ENCODE data around the gene OSBPL3. TPM values are rescaled to one million over a fixed set of nuclear protein-coding genes. Genes with fewer than 3 reads are reported as not detected.

OSBPL3 gene
- total and polyA plus RNA-seq, 2 donors (not counting 3 experiments of a cell fraction or from before 2014, with no cell fraction given) = 7.5 to 27.1 TPM

DNA sequence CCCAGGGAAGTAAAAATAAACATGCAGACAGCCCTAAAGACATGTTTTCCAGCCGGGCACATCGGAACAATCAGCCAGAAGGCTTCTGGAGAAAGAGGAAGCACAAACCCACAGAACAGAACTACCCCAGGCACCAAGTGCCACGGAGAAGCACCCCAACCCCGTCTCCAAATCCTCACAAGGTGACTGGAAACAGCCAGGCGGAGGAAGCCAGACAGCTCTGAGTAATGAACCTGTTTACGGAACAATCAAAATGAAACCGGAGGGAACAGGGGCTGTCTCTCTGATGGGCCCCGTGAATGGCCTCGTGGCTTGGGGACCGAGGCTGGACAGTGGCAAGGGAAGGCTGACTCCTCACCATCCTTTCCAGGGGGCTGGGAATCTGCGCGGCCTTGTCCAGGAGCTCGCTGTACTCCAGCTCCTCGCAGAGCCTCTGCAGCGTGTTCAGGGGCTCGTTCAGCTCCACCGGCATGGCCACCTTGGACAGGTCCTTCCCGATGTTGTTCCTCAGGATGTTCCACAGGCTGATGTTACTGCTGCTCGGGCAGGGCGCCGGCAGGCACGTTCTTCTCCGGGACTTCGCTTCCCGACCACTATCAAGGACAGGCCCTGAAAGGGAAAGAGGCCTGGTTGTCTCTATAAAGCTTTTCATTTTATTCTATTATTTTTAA is 145.7 kb downstream of the OSBPL3 start:
- no peaks in the 10 kb centered on the region for H4K20me1 ChIP-seq (replicated peaks; ENCODE audit: control insufficient read depth, extremely low read depth, insufficient read depth, low read length)
- peaks cover 0 to 3% of the 10 kb centered on the region in 2 experiments for H3K36me3 ChIP-seq (ENCODE audit: control insufficient read depth in 2 of 2, extremely low read depth in 1 of 2, insufficient read depth in 2 of 2, low read length in 2 of 2)
- no peak overlapping the region for H3K4me2 ChIP-seq (ENCODE audit: insufficient read depth, low read length)
- peaks cover 14% of the 10 kb centered on the region for H3K4me1 ChIP-seq (ENCODE audit: control insufficient read depth, extremely low read depth, insufficient read depth, low read length)
- FAIRE-seq = no peak
- no peaks in the 10 kb centered on the region for H3K79me2 ChIP-seq (ENCODE audit: control insufficient read depth, insufficient read depth, low read length)
- no peaks in the 10 kb centered on the region for H3K27me3 ChIP-seq (ENCODE audit: control insufficient read depth in 2 of 2, insufficient read depth in 2 of 2, low read length in 2 of 2)
- ChIA-PET POLR2A (no interaction called here), CTCF (interaction anchor here (1.0 to 3.8 kb wide), 5 partner anchors 12 to 145 kb away, joined by 4 to 12 read pairs (median 4); partner anchors contain the start of gene OSBPL3)
- no peak for DNase-seq (ENCODE audit: low read depth, low spot score)
- no peak overlapping the region for H3K9ac ChIP-seq (replicated peaks; ENCODE audit: extremely low read depth, insufficient read depth, low read length)
- H2AFZ ChIP-seq (ENCODE audit: low read depth, low read length) = no peak overlapping the region
- H3K27ac ChIP-seq (ENCODE audit: insufficient read depth, low read depth, low read length) = no peak overlapping the region
- BruUV-seq (replicated peaks) = no TSS peak
- no peak overlapping the region for H3K4me3 ChIP-seq (replicated peaks in 1 of 3; ENCODE audit: insufficient read depth in 1 of 3, low read depth in 1 of 3, low read length in 3 of 3)
- dilution Hi-C loops (cut with MboI; ENCODE audit: extremely low pct_ligation_motif_present, low sequenced_read_pairs) = no loop called here
- intact Hi-C loops (cut with micrococcal nuclease) = no loop called here
- TF ChIP-seq, protein P1, sequence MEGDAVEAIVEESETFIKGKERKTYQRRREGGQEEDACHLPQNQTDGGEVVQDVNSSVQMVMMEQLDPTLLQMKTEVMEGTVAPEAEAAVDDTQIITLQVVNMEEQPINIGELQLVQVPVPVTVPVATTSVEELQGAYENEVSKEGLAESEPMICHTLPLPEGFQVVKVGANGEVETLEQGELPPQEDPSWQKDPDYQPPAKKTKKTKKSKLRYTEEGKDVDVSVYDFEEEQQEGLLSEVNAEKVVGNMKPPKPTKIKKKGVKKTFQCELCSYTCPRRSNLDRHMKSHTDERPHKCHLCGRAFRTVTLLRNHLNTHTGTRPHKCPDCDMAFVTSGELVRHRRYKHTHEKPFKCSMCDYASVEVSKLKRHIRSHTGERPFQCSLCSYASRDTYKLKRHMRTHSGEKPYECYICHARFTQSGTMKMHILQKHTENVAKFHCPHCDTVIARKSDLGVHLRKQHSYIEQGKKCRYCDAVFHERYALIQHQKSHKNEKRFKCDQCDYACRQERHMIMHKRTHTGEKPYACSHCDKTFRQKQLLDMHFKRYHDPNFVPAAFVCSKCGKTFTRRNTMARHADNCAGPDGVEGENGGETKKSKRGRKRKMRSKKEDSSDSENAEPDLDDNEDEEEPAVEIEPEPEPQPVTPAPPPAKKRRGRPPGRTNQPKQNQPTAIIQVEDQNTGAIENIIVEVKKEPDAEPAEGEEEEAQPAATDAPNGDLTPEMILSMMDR (IDR thresholded peaks at IDR 0.05; ENCODE audit: extremely low read depth in 1 of 2, insufficient read depth in 1 of 2, low read depth in 1 of 2, low read length in 2 of 2) = no peak
- TF ChIP-seq EZH2 (IDR thresholded peaks at IDR 0.05; ENCODE audit: borderline replicate concordance, low read depth, low read length, severe bottlenecking) = no peak
- no peak for TF ChIP-seq MYC (IDR thresholded peaks at IDR 0.05; ENCODE audit: low read depth, low read length)
- no peak for TF ChIP-seq GATA2 (IDR thresholded peaks at IDR 0.05; ENCODE audit: insufficient read depth, insufficient read length, low read depth, low read length)
- TF ChIP-seq, protein P2, sequence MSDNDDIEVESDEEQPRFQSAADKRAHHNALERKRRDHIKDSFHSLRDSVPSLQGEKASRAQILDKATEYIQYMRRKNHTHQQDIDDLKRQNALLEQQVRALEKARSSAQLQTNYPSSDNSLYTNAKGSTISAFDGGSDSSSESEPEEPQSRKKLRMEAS (IDR thresholded peaks at IDR 0.05; ENCODE audit: insufficient read depth, insufficient read length) = no peak
- no peak for TF ChIP-seq POLR2AphosphoS5 (IDR thresholded peaks at IDR 0.05; ENCODE audit: insufficient read depth, low read depth, low read length)
- no peak for TF ChIP-seq POLR2A (IDR thresholded peaks at IDR 0.05; ENCODE audit: low read depth, low read length)
- TF ChIP-seq FOS (IDR thresholded peaks at IDR 0.05; ENCODE audit: borderline replicate concordance, insufficient read depth, low read length) = no peak
- H3K9me1 ChIP-seq (replicated peaks; ENCODE audit: control insufficient read depth, extremely low read depth, insufficient read depth, low read length) = no peaks in the 10 kb centered on the region
- no peaks in the 10 kb centered on the region for H3K9me3 ChIP-seq (replicated peaks; ENCODE audit: control insufficient read depth, insufficient read depth, low read length)

Data from endothelial cell of umbilical vein (primary cell).